Effector memory CD4-positive, alpha-beta T cell (primary cell): ENCODE data around the gene AGGF1.
"Not testable (repeated sequence)": the region's sequence is repeated elsewhere in the genome, so short reads cannot be mapped to it uniquely, and the experiment has no call there.

ENCODE experiments used
- DNase-seq, 3 donors: peaks; one replicate each; pipeline ENCODE4 v3.0.0-alpha.2; 2020
- H3K27ac ChIP-seq: 2 replicates; pipeline ENCODE4 v1.7.0; 2013; ENCODE audit warnings: mild to moderate bottlenecking, low read length, moderate library complexity; ENCODE audit not compliant: insufficient read depth, poor library complexity, severe bottlenecking
- H3K27me3 ChIP-seq: replicated peaks from 2 replicates; pipeline ENCODE4 v1.7.0; 2013; ENCODE audit warnings: mild to moderate bottlenecking, low read length; ENCODE audit not compliant: insufficient read depth, control insufficient read depth, poor library complexity, severe bottlenecking
- H3K36me3 ChIP-seq: 2 replicates; pipeline ENCODE4 v1.7.0; 2013; ENCODE audit warnings: mild to moderate bottlenecking, low read length, moderate library complexity; ENCODE audit not compliant: control insufficient read depth, insufficient read depth
- H3K4me1 ChIP-seq: 2 replicates; pipeline ENCODE4 v1.7.0; 2013; ENCODE audit warnings: low read length, mild to moderate bottlenecking; ENCODE audit not compliant: control insufficient read depth, insufficient read depth, poor library complexity, severe bottlenecking
- H3K4me3 ChIP-seq: 2 replicates; pipeline ENCODE4 v1.7.0; 2013; ENCODE audit warnings: low read length, low read depth, mild to moderate bottlenecking; ENCODE audit not compliant: insufficient read depth, poor library complexity, severe bottlenecking
- H3K9me3 ChIP-seq: 2 replicates; pipeline ENCODE4 v1.7.0; 2013; ENCODE audit warnings: mild to moderate bottlenecking, low read length, moderate library complexity; ENCODE audit not compliant: control insufficient read depth
- total RNA-seq, 3 donors: gene quantifications; one replicate each; lab custom pipeline; 2026; lab: John Stamatoyannopoulos, UW

The AGGF1 gene
- total RNA-seq: 11.7 to 20.3 (median 15.0) reads per million in 3 donors

GRCh38 chr5:77030097-77031071, at the start of gene AGGF1:
TSS of gene AGGF1 (plus strand) at chr5:77030404. CDS start at chr5:77030767, 363 bp downstream.
- DNase-seq: peak; percentile 76 to 83 (median 82)
- Histone ChIP-seq H3K4me3 (peak within 1 kb of the TSS; percentile 93), H3K27ac (peak within 1 kb of the TSS; percentile 69), H3K36me3 (peaks cover 10% of the 10 kb centered on the region), H3K4me1 (peaks cover 15% of the 10 kb centered on the region), H3K9me3 (no peaks in the 10 kb centered on the region), H3K27me3 (no peaks in the 10 kb centered on the region)

- no peak overlapping the region for H3K4me3 ChIP-seq
- H3K9me3 ChIP-seq: no peaks in the 10 kb centered on the region
- H3K27ac ChIP-seq: no peak overlapping the region
- H3K36me3 ChIP-seq: no peaks in the 10 kb centered on the region
- no peaks in the 10 kb centered on the region for H3K4me1 ChIP-seq
- no peak for DNase-seq
- no peaks in the 10 kb centered on the region for H3K27me3 ChIP-seq
These were observed 49.6 kb upstream of the AGGF1 start for GRCh38 chr5:76980518-76981144.

- Histone ChIP-seq H3K27ac (no peak overlapping the region), H3K9me3 (no peaks in the 10 kb centered on the region), H3K4me3 (no peak overlapping the region), H3K36me3 (no peaks in the 10 kb centered on the region), H3K27me3 (no peaks in the 10 kb centered on the region), H3K4me1 (no peaks in the 10 kb centered on the region)
- DNase-seq: no peak
These were observed 47.8 kb upstream of the AGGF1 start for GRCh38 chr5:76982450-76982849.

GRCh38 chr5:76983468-76983867, 46.7 kb upstream of the AGGF1 start:
- Histone ChIP-seq H3K4me1 (no peaks in the 10 kb centered on the region), H3K36me3 (no peaks in the 10 kb centered on the region), H3K27ac (no peak overlapping the region), H3K4me3 (no peak overlapping the region), H3K9me3 (no peaks in the 10 kb centered on the region), H3K27me3 (no peaks in the 10 kb centered on the region)
- DNase-seq: no peak

- Histone ChIP-seq H3K4me1 (no peaks in the 10 kb centered on the region), H3K27me3 (no peaks in the 10 kb centered on the region), H3K9me3 (no peaks in the 10 kb centered on the region), H3K36me3 (no peaks in the 10 kb centered on the region), H3K4me3 (no peak overlapping the region), H3K27ac (no peak overlapping the region)
- DNase-seq: no peak
These were observed 43.2 kb upstream of the AGGF1 start for GRCh38 chr5:76986825-76987526.

GRCh38 chr5:76990899-76991459, 39.2 kb upstream of the AGGF1 start:
- Histone ChIP-seq H3K36me3 (no peaks in the 10 kb centered on the region), H3K4me1 (no peaks in the 10 kb centered on the region), H3K27me3 (no peaks in the 10 kb centered on the region), H3K27ac (no peak overlapping the region), H3K4me3 (no peak overlapping the region), H3K9me3 (no peaks in the 10 kb centered on the region)
- DNase-seq: no peak

GRCh38 chr5:76993436-76993835, 36.8 kb upstream of the AGGF1 start:
- not testable (repeated sequence) for DNase-seq, H3K4me1 ChIP-seq, H3K4me3 ChIP-seq, H3K36me3 ChIP-seq, H3K9me3 ChIP-seq, H3K27ac ChIP-seq, H3K27me3 ChIP-seq

- no peaks in the 10 kb centered on the region for H3K9me3 ChIP-seq
- no peak for DNase-seq
- H3K27ac ChIP-seq: no peak overlapping the region
- H3K4me1 ChIP-seq: no peaks in the 10 kb centered on the region
- H3K36me3 ChIP-seq: no peaks in the 10 kb centered on the region
- no peak overlapping the region for H3K4me3 ChIP-seq
- no peaks in the 10 kb centered on the region for H3K27me3 ChIP-seq
These were observed 35.9 kb upstream of the AGGF1 start for GRCh38 chr5:76994337-76994736.

- not testable (repeated sequence) for H3K36me3 ChIP-seq, H3K27me3 ChIP-seq, H3K9me3 ChIP-seq, H3K27ac ChIP-seq, H3K4me1 ChIP-seq, DNase-seq, H3K4me3 ChIP-seq
These were observed 32.0 kb upstream of the AGGF1 start for GRCh38 chr5:76998251-76998650.
